NCI-H1694 treated with DMSO at 0.1 percent for 48 hours (cell line): ENCODE results near the gene MMRN2.

Source experiments
- DNase-seq: peaks from one replicate; lab custom pipeline; 2025; lab: John Stamatoyannopoulos, UW

The MMRN2 gene

DNA sequence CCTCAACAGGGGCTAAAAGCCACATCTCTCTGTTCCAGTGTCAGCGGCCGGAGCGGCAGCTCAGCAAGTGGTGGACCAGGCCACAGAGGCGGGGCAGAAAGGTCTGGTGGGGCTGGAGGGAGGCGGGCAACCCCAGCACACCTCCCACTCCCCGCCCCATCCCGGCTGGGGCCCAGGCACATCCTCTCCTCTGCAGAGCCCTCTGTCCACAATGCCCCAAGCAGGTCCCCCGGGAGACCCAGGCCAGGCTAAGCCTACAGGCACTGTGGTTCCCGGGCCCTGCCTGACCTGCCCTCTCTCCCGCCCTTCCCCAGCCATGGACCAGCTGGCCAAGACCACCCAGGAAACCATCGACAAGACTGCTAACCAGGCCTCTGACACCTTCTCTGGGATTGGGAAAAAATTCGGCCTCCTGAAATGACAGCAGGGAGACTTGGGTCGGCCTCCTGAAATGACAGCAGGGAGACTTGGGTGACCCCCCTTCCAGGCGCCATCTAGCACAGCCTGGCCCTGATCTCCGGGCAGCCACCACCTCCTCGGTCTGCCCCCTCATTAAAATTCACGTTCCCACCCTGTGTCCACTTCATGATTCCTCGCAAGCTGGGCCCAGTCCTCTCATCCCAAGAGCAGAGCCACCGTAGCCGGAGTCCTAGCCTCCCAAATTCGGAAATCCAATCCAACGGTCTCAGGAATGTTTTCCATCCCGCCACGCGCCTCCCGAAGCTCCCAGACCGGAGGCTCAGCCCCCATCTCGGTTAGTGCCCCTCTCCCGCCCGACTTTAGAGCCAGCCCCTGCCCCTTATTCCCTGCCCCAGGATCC is 13.0 kb upstream of the MMRN2 start:
- no peak for DNase-seq

DNA sequence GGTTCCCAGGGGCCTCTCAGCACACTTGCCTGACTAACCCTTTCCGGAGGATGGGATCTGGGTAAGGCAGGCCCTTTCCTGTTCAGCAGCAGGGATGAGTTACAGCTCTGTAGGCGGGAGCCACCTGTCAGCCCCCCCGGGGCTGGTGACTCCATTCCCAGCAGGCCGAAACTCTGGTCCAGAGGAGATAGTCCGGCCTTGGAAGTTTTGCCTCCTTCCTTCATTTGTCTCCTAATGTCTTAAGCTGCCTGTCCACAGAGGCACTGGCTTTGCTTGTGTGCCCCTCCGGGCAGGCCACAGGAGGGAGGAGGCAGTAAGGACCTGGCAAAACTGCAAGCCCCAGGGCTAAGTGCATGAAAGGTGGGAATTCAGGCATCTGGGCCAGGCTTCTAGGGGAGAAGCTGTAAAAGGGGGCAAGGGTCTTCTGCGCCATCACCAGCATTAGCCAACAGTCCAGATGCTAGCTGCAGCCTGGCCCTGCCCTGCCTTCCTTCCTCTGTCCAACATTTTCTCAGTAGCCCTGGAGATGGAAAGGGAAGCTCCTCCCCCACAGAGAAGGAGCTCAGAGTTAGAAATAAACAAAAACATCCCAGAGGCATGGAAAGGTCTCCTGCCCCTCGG is 12.1 kb upstream of the MMRN2 start:
- no peak for DNase-seq

DNA sequence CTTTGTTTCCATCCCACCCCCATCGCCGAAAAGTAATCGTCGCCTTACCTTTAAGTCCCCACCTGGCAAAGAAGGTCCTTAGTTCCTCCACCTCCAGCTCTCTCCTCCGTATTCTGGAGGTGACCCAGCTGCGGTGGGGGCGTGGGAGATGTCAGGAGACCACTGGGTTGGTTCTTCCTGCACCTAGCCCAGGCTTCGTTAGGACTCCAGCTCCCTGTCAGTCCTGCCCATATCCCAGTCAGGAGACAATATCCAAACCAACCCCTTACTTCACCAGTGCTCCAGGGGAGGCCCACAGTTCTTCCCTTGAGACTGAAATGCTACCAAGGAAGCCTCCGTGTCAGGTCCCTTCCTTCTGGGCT is 11.6 kb upstream of the MMRN2 start:
- no peak for DNase-seq

- DNase-seq: peak; percentile 55
Measured at GRCh38 chr10:86968271-86968993, 11.0 kb upstream of the MMRN2 start, which contains the start of gene ADIRF. TSS of gene ADIRF (plus strand) at chr10:86968482. CDS start at chr10:86968545, 63 bp downstream.

GRCh38 chr10:86967481-86967941 is 10.1 kb upstream of the MMRN2 start:
- DNase-seq: no peak

- DNase-seq: no peak
Measured at GRCh38 chr10:86965986-86966654, 8.7 kb upstream of the MMRN2 start.

DNA sequence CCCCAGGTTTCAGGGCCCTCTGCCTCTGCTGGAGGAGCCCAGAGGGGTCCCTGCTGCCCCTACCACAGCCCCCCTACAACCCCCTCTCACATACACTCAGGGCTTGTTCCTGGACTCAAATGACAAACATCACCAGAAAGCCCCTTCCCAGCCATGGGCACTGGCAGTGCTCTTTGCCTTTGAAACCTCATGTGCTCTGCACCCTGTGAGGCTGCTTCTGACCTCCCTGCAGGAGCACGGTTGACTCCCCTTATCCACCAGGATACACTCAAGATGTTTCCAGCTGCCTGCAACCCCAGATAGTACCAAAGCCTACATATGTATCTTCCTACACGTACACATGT is 7.4 kb upstream of the MMRN2 start:
- no peak for DNase-seq

DNA sequence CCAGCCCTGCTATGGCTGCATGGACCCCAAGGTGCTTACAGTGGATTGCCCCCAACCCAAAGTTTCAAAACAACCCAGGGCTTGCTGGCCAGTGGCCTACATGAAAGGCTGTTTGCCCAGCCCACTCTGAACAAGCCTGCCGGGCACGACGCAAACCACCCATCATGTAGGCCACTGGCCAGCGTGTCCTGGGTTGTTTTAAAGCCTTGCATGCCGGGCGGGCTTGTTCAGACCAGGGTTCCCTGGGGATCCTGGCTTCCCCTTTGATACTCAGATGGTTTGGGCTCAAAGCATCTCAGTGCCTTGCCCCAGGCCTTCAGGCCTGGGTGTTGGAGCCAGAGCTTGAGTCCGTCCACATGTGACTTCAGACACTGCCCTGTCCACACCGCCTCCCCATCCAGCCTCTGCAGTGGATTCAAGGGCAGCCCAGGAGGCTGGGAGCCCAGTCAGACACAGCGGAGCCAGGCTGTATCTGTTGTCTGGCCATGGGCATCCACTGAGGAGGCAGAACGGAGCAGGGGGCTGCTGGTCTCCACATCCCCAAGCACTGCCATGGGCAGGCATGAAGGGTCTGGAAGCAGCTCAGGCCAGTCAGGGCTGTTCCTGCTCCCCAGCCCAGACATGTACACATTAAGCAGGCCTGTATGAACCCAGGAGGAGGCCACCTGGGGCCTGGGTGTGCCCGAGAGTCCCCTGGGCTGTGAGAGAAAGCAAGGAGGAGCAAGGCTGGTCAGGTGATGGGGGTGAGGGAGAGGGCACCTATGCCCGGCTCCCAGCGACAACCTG is 6.8 kb upstream of the MMRN2 start:
- DNase-seq: no peak

DNA sequence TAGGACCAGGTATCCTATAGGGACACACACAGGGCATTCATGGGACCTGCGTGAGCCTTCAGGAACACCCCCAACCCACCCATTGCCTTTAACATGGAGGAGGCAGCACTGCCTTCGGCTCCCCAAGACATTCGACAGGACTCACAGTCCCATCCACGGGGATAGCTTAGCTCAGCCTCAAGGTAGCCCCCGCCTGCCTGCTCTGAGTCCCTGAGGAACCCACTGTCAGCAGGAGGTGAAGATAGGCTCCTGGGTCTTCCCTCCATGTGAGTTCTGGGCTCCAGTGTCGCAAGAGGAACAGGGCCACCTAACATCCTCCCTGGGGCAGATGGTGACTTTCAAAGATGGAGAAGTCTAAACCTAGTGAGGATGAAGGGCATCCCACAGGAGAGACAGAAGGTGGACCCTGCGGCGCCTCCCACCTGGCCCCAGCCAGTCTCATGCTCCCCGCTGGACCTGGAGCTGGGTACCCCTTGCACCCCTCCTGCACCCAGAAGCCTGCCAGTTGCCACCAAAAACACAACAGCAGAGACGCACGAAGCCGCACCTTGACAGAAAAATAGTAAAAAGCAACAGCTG is 6.0 kb upstream of the MMRN2 start:
- DNase-seq: no peak

GRCh38 chr10:86962981-86963310 is 5.5 kb upstream of the MMRN2 start:
- DNase-seq: no peak

DNA sequence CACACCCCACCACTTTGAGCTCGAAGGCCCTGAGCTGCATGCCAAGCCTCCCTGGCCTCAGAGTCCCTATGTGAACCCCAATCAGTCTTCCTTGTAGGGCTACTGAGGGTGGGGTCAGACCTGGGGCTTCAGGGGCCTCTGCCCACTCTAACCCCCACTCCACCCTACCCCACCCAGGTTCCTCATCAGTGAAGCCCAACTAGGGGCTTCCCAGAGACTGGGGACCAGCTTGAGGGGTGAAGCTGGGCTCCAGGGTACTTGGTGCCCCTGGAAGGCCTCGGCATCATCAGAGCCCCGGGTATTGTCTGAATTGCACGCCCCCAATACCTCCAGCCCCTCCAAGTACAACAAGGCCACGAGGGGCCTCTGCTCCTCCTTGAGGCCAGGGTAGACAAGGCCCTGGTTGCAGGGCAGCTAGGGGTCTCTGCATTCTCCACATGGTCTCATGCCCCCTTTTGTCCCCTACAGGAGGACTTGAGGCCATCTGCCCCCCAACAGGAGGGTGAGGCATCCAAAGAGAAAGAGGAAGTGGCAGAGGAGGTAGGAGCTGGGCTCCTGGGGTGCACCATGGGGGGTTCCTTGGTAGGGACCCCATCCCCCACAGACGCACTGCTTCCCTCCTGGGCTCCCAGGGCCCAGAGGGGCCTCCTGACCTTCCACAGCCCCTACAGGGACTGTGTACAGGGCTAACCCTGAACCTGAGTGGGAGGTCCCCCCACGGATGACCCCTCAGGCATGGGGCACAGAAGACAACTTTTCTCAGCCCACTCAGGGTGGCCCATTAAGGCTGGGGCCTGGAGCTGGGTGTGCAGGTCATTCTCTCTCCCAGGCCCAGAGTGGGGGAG is 4.9 kb upstream of the MMRN2 start:
- no peak for DNase-seq

- DNase-seq: no peak
Measured at GRCh38 chr10:86961481-86962091, 4.2 kb upstream of the MMRN2 start.

- no peak for DNase-seq
Measured at GRCh38 chr10:86960863-86961434, 3.5 kb upstream of the MMRN2 start.

DNA sequence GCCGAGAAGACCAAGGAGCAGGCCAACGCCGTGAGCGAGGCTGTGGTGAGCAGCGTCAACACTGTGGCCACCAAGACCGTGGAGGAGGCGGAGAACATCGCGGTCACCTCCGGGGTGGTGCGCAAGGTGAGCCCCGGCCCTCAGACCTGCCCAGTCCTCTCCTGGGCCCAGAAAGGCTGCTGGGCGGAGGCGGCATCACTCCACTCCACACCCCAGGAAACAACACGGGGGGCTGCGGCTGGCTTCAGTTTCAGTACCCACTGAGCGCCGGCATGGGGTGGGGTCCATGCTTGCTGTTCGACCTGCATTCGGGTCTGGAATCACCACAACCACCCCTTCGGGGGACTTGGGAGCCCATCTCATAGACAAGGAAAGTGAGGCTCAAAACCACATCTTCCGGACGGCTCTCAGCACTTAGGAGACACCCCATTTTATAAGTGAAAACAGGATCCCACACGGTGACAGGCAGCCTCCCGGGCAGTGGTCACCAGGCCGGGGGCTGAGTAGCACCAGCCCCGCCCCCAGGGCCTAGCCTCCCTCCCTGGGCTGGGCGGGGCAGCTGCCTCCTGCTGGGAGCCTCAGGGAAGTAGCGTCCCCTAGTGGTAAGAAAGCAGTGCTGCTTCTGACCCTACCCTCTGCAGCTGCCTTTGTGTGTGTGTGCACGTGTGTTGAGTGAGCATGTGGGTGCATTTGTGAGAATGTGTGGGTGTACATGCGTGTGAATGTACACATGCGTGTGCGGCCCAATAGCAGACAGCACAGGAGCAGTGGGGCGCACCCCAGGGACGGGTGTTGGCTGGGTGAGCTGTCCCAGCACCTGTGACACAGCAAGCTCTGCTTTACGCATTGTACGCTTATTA is 2.8 kb upstream of the MMRN2 start:
- peak; percentile 31 for DNase-seq

GRCh38 chr10:86959737-86960002 is 2.3 kb upstream of the MMRN2 start:
- no peak for DNase-seq

GRCh38 chr10:86958901-86959736 is 1.7 kb upstream of the MMRN2 start:
- no peak for DNase-seq

DNA sequence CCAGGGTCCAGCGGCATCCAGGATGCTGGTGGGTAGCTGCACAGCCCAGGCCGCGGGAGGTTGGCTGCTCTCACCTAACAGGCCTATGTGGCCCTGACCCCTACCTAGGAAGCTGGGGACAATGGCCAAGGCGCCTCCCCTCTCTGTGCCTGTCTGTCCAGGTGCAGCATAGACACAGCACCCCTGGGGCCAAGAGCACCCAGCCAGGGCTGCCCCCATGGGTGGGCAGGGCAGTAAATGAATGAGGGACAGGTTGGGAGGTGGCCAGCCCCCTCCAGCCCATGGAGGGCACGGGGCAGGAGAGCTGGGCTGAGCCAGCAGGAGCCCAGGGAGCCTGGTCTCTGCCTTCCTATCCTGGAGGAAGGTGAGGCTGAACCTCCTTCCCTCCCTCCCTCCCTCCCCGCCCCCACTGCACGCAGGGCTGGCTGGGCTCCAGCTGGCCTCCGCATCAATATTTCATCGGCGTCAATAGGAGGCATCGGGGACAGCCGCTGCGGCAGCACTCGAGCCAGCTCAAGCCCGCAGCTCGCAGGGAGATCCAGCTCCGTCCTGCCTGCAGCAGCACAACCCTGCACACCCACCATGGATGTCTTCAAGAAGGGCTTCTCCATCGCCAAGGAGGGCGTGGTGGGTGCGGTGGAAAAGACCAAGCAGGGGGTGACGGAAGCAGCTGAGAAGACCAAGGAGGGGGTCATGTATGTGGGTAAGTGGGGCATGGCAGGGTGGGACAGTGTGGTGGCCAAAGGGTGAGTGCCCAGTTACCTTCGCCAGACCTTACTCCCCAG is 893 bp upstream of the MMRN2 start, which contains the start of gene SNCG:
Gene SNCG (plus strand): TSS at position 484 of the 785 bp plus-strand sequence. CDS start 99 bp downstream, at position 583.
- DNase-seq: no peak
